Superior temporal gyrus (tissue), 1 donor: ENCODE data around the gene IFT22.
"Not testable (repeated sequence)": the region's sequence is repeated elsewhere in the genome, so short reads cannot be mapped to it uniquely, and the experiment has no call there.

Source experiments
- DNase-seq: peaks from one replicate; pipeline ENCODE4 v3.0.0-alpha.2; 2016; ENCODE audit errors: extremely low spot score

The IFT22 gene

DNA sequence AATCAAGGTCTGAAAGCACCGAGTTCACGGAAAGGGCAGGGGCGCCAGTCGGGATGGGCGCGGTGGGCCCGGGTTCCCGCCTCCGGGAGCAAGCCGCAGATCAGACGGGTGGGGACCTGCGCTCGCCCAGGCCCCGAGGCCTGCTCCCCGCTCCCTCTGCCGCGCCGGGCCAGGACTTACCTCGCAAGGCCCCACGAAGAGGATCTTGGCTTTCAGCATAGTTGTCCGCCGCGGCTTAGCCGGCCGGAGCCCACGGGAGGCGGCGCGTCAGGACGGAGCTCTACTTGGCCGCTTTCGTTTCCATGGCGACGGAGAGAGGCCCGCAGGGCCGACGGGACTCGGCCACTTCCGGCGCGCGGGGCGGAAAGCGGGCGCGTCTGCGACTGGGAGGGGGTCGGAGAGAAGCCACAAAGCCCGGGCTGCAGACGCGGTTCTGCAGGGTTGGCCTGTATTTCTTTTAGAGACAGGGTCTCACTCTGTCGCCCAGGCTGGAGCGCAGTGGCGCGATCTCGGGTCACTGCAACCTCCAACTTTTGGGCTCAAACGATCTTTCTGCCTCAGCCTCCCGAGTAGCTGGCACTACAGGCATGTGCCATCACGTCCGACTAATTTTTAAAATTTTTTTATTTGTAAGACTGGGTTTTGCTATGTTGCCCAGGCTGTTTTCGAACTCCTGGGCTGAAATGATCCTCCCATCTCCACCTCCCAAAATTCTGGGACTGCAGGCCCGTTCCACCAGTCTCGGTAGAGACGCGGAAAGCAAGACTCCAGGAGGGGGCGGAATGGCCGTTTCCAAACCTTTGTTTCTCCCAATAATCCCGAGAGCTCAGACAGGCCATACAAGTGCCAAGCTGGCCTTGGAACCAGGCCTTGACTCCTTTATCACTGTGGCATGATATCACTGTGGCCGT is at the start of gene IFT22:
Gene IFT22 (minus strand): TSS at position 322 of the 911 bp plus-strand sequence. CDS start 103 bp downstream, at position 219.
- DNase-seq, result peak; percentile 91

GRCh38 chr7:101370836-101371235 is 49.2 kb upstream of the IFT22 start:
- no peak for DNase-seq

DNA sequence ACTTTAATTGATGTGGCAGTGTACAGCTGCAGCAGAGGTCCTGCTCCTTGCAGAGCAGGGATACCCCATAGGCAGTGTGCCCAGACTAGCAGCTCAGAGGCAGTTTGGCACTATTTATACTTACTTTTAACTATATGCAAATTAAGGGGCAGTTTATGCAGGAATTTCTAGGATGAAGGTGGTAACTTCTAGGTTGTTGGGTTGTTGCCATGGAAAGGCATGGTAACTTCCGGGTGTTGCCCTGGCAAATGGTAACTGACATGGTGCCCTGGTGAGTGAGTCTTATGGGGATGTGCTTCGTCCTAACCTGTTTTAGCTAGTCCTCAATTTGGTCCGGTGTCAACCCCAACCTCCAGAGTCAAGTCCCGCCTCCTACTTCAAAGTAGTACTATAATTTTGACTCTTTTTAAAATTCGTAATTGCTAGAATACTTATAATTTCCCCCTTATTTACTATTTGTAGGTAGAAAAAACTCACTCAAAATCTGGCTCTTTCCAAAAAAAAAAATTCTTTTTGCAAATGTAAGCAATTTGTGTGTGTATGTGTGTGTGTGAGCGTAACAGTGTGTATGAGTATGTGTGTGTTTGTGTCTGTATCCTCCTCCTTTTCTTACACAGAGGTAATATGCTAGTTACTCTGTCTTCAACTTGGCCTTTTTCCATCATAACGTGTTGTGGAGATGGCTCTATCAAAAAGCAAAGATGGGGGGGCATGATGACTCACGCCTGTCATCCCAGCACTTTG is 47.0 kb upstream of the IFT22 start:
- no peak for DNase-seq

- DNase-seq, result no peak
Measured at GRCh38 chr7:101367676-101368075, 46.1 kb upstream of the IFT22 start.

GRCh38 chr7:101365956-101366355 is 44.3 kb upstream of the IFT22 start:
- peak; percentile 59 for DNase-seq

- peak; percentile 78 for DNase-seq
Measured at GRCh38 chr7:101363734-101364374, 42.2 kb upstream of the IFT22 start.

- DNase-seq, result no peak
Measured at GRCh38 chr7:101363196-101363733, 41.7 kb upstream of the IFT22 start.

DNA sequence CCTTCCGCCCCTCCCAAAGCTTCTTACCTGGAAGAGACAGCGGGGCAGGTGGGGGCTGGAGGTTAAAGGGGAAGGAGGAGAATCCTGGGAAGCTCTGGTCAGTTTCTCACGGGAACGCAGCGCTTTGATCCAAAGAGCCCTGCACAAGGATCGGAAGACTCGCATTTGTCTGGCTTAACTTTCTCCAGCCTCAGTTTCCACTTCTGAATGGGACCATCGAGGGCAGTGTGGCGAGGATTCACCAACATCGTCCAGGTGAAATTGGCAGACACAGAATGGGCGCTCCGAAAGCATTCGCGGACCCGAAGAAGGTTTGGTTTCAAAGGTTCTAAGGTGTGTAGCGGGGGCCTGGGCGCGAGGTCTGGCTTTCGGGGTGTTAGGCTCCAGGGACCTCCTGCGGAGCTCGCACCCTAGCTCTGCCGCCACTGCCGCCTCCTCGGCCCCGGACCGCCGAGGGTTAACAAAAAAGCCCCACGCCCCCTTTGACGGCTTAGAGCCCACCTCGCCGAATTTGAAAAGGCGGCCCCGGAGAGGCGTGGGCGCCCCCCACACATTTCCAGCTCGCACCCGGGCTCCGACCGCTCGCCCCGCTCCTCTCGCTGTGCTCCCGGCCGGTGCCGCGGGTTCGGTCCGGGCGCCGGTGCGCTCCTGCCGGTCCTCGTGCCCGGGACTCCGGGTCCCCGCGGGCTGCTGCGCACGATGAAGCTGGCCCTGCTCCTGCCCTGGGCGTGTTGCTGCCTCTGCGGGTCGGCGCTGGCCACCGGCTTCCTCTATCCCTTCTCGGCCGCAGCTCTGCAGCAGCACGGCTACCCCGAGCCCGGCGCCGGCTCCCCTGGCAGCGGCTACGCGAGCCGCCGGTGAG is 41.0 kb upstream of the IFT22 start, which contains the start of gene COL26A1:
Gene COL26A1 (plus strand): TSS at position 542 of the 862 bp plus-strand sequence. CDS start 158 bp downstream, at position 700.
- no peak for DNase-seq

- DNase-seq, result no peak
Measured at GRCh38 chr7:101357433-101357832, 35.8 kb upstream of the IFT22 start.

GRCh38 chr7:101352920-101353308 is 31.3 kb upstream of the IFT22 start:
- DNase-seq, result no peak

DNA sequence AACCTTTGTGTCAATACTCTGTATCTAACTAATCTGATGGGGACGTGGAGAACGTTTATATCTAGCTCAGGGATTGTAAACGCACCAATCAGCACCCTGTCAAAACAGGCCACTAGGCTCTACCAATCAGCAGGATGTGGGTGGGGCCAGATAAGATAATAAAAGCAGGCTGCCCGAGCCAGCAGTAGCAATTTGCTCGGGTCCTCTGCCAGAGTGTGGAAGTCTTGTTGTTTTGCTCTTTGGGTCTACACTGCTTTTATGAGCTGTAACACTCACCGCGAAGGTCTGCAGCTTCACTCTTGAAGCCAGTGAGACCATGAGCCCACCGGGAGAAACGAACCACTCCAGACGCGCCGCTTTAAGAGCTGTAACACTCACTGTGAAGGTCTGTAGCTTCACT is 27.7 kb upstream of the IFT22 start:
- not testable (repeated sequence) for DNase-seq

DNA sequence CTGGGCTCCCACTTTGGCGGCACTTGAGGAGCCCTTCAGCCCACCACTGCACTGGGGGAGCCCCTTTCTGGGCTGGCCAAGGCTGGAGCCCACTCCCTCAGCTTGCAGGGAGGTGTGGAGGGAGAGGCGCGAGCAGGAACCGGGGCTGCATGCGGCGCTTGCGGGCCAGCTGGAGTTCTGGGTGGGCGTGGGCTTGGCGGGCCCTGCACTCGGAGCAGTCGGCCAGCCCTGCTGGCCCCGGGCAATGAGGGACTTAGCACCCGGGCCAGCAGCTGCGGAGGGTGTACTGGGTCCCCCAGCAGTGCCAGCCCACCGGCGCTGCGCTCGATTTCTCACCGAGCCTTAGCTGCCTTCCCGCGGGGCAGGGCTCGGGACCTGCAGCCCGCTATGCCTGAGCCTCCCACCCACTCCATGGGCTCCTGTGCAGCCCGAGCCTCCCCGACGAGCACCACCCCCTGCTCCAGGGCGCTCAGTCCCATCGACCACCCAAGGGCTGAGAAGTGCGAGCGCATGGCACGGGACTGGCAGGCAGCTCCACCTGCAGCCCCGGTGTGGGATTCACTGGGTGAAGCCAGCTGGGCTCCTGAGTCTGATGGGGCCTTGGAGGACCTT is 26.9 kb upstream of the IFT22 start:
- DNase-seq, result not testable (repeated sequence)

DNA sequence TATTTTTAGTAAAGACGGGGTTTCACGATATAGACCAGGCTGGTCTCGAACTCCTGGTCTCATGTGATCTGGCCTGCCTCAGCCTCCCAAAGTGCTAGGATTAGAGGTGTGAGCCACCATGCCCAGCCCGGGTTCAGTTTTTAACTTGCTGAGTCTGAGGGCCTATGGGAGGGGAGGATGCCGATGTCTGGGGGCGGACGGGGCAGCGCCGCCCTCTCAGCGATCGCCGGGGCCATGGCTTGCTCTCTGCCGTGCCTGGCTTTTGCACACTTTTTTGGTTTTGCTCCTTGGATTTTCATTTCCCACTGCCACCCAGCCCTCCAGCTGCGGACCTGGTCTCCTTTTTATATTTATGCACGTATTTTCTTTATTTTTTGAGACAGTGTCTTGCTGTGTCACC is 25.9 kb upstream of the IFT22 start:
- DNase-seq, result no peak

GRCh38 chr7:101342892-101343291 is 21.3 kb upstream of the IFT22 start:
- DNase-seq, result no peak

GRCh38 chr7:101340379-101340778 is 18.8 kb upstream of the IFT22 start:
- no peak for DNase-seq

DNA sequence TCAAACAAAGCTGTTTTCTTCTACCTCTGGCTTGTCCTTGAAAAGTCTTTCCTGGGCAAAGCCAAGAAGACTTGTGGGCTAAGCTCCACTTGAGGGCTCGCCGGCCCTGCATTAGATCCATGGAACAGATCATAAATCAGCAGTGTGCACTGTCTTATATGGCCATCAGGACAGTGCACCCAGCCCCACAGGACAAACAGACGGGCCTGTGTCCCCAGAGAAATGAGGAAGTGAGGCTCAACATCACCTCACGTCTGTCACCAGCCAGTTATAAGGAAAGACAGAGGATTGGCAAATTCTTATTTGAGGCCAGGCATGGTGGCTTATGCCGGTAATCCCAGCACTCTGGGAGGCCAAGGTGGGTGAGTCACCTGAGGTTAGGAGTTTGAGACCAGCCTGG is 12.3 kb upstream of the IFT22 start:
- DNase-seq, result no peak

- DNase-seq, result no peak
Measured at GRCh38 chr7:101332026-101332425, 10.4 kb upstream of the IFT22 start.

DNA sequence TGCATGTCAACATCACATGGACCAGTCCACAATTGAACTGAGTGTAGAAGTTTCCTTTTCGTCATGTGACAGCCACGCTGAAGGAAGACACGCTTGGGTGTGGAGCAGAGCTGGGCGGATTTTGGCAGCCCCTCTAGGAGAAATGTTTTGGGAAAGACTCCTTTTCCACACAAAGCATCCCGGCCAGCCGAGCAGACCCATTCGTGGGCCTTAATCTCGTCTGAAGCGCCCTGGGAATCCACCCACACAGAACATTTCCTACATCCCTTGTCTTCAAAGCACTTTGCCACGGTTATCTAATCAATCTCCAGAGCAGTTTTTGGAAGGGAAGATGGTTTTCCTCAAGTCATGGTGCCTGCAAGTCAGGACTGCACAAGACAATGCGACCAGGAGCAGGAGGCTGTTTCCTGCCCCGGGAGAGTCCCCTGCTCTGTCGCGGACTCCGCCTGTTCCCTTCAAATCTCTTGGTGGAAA is 8.4 kb upstream of the IFT22 start:
- DNase-seq, result no peak

- DNase-seq, result no peak
Measured at GRCh38 chr7:101328159-101328558, 6.5 kb upstream of the IFT22 start.

GRCh38 chr7:101319401-101319800 is 2.2 kb downstream of the IFT22 start:
- DNase-seq, result no peak
